DMS114 treated with DMSO at 0.1 percent for 48 hours (cell line): ENCODE data around the gene SPRYD7.
"Not testable (repeated sequence)": the region's sequence is repeated elsewhere in the genome, so short reads cannot be mapped to it uniquely, and the experiment has no call there.

Source experiments
- DNase-seq: peaks from one replicate; lab custom pipeline; 2025; ENCODE audit not compliant: unreplicated experiment; lab: John Stamatoyannopoulos, UW

The SPRYD7 gene

DNA sequence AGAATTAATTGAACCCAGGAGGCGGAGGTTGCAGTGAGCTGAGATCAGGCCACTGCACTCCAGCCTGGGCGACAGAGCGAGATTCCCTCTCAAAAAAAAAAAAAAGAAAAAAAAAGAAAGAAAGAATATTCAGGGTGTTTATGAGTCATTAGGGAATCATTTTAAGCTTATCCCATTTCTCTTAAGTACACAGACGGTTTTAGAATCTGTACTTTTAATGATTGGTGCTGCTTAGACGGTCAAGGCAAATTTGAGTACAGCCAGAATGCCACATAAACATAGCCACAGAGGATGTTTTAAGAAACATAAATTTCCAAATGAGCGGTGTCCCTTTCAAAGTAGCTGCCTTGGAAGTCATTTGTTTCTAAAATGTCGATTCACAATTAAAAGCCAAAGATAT lies 2.6 kb downstream of the SPRYD7 start:
- DNase-seq = no peak

DNA sequence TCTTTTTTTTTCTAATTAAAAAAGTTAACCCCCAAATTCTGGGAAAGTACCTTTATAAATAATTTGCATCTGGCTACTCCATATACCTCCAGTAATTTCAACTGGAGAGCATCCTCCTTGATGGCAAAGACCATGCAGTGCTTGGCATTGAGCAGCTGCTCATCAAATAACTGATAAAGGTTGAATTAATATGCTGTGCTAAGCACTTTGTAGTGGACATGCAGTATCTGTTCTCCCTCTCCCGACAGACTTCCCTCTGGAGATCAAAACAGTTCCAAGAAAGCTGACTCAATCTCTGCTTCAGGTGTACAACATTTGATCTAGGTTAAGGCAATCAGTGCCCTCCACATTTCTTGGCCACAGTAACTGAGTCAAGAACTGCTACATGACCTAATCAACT lies 3.3 kb downstream of the SPRYD7 start:
- no peak for DNase-seq

DNA sequence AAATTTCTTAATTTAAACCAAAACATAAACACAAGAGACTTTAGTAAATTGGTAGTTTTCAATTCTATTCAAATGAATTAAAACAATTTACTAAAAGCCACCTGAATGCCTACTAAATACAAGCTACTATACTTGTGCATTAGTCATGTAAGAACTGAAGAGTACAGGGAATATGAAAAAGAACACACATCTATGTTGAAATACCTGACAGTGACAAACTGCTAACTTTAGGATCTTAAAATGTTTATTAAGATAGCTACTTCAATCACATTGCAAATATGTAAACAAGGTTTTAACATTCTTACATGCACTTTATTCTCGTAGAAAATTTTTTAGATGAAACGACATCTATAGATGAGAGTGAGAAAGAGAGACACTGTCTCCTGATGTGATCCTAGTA lies 4.1 kb downstream of the SPRYD7 start:
- DNase-seq = no peak

DNA sequence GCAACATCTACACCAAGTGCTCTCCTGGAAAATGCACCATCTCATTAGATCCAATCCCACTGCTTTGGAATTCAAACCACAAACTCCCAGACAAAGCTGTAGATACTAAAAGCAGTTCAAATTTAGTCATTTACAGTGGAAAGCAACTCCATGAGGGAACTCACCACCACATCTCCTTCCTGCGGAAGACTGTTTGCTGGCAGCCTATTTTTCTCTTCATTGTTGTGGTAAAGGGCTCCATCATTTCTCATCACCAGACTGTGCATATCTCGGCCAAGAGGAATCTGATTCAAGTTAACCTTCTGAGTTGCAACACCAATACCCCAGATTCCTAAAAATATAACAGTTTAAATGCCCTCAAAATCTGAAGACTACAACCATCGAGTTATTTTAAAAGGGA lies 8.4 kb downstream of the SPRYD7 start:
- no peak for DNase-seq

DNA sequence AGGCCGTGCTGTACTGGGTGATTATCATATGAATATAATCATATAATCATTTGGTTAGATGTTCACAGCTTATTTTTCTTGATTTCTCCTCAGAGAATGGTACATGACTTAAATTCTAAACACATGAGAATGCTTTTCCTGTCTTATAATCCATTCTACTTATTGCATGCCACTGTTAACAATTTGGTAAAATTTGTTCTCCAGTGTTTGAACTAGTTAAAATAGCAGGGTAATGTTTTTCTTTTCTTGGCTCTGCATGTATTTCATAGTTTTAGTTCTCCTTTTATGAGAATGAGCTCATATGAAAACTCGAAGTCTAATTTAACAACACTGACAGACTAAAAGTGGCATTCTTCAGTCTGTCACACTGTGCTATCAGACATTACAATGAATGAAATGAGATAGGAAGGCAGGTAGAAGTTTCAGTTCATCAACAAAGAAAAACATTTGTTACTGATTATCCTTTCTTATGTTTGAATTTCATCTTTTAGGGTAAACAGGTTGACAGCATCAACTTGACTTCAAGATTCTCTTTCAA lies 10.2 kb downstream of the SPRYD7 start:
- no peak for DNase-seq

DNA sequence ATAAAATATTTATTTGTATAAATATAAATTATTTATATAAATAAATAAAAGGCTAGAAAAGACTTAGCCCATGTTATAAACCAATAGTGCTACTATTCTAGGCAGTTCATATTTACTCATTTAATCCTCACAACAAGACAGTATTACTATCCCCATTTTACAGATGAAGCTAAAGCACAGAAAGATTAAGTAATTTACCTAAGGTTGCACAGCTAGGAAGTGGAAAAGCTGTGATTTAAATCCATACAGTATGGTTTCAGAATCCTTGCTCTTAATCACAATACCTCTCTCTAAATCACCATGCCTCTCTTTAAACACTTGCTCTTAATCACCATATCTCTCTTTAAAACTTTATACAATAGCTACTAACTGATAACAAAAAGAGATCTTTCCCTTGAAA lies 13.8 kb downstream of the SPRYD7 start:
- DNase-seq = no peak

DNA sequence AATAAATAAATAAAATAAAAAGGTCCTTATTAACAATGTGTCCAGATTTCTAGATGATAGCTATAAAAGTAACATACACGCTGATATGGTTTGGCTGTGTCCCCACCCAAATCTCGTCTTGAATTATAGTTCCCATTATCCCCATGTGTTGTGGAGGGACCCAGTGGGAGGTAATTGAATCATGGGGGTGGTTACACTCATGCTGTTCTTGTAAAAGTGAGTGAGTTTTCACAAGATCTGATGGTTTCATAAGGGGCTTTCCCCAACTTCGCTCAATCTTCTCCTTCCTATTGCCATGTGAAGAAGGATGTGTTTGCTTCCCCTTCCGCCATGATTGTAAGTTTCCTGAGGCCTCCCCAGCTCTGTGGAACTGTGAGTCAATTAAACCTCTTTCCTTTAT lies 15.2 kb downstream of the SPRYD7 start:
- not testable (repeated sequence) for DNase-seq

DNA sequence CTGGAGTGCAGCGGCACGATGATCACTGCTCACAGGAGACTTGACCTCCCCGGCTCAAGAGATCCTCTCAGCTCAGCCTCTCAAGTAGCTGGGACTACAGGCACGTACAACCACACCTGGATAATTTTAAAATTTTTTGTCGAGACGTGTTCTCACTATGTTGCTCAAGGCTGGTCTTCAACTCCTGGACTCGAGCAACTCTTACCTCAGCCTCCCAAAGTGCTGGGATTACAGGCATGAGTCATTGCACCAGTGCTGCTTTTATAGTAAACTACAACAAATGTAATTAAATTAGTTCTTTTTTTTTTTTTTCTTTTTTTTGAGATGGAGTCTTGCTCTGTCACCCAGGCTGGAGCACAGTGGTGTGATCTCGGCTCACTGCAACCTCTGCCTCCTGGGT lies 18.0 kb downstream of the SPRYD7 start:
- not testable (repeated sequence) for DNase-seq

DNA sequence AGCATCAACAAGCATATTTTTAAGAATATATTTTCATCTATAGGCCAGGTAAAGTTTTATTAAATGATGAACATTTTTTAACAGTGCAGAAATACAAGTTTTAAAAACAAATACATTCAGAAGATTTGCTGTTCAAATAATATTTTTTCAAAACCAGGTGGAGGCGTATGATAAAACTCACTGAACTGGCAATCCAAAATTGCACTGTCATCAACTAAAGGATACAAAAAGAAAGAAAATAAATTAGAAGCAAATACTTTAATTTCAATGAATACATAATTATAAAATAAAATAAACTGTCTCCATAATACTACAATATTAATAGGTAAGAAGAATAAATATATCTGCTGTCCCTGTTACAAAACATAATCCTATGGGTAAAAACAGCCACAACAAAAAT lies 21.2 kb downstream of the SPRYD7 start:
- no peak for DNase-seq

DNA sequence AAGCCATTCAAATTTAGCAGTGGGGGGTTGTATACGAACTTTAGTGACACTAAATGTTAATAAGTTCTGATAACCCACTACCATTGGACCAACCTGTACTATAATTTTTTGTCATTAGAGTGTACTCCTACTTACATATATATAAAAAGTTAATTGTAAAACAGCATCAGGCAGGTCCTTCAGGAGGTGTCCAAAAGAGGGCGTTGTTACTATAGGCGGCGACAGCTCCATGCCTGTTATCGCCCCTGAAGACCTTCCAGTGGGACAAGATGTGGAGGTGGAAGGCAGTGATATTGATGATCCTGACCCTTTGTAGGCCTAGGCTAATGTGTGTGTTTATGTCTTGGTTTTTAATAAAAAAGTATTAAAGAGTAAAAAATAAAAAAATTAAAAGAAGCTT lies 27.5 kb downstream of the SPRYD7 start:
- DNase-seq = no peak

DNA sequence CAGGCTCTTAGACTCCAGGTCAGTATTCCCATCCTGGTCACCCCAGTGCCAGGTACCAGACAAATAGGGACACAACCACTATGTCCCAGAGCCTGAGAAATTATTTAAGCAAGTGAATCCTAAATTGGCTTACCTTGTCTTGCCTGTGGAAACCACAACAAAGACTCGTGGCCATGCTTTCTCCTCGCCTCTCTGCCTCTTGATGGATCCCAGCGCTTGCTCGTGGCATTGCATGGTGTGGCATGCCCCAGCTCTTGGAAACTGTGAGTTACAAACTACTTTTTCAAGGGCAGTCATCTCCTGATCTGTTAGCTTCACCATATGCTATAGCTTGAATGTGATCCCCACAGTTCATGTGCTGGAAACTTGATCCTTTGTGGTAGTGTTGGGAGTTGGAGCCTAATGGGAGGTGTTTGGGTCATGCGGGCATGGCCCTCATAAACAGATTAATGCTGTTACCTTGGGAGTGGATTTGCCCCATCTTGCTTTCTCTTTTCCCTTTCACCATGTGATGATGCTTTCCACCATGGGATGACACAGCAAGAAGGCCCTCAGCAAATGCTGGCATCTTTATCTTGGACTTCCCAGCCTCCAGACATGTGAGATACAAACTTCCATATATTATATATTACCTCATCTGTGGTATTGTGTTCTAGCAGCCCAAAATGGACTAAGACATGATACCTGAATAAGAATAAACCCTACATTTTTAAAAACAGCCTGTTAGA lies 31.2 kb downstream of the SPRYD7 start:
- no peak for DNase-seq

DNA sequence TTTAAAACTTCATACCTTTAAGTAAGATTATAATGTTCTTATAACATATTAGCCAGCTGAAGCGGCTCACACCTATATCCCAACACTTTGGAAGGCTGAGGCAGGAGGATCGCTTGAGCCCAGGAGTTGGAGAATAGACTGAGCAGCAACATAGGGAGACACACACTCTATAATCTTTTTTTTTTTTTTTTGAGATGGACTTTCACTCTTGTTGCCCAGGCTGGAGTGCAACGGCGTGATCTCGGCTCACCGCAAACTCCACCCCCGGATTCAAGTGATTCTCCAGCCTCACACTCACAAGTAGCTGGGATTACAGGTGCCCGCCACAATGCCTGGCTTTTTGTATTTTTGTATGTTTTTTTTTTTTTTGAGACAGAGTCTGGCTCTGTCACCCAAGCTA lies 37.3 kb downstream of the SPRYD7 start:
- no peak for DNase-seq

DNA sequence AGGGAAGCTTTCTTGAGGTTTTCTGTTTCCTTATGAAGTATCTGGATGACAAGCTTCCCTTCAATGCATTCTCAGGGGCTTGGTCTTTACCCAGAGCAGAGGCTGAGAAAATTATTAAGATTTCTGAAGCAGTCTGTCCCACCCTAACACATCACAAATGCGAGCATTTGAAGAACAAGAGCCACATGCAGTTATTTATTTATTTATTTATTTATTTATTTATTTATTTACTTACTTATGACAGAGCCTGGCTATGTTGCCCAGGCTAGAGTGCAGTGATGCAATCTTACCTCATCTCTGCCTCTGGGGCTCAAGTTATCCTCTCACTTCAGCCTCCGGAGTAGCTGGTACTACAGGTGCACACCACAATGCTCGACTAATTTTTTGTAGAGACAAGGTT lies 38.4 kb downstream of the SPRYD7 start:
- no peak for DNase-seq

DNA sequence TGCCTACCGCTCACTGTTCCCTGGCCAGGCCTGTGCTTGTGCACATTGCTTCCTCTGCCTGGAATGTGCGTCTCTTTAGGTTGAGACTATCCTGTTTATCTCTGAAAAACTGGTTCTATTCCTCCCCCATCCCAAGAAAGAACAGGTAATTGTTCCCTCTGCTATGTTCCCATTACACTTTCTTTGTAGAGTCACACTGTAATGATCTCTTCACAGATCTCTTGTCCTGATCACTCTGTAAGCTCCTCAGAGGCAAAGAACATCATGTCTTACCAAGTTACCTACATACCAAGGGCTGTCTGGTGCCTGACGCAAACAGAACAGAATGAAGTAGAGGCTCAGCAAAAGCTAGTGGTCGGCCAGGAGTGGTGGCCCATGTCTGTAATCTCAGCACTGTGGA lies 40.3 kb downstream of the SPRYD7 start:
- no peak for DNase-seq

DNA sequence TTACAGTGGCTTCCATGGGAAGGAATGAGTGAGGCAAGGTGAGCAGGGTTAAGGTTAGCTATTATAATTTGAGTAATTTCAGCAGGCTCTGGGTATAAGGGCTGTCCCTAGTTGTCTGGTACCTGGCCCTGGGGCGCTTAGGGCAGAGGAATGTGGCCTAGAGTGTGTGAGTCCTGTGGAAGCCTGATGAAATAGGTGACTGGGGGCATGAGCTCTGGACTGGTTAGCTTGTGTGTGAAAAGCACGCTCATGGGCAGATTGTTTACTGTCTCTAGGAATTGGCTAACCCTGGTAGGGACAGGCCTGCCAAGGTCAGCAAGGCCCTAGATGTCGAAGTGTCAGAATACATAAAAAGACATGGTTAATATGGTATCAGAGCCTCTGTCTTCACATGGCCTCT lies 42.5 kb downstream of the SPRYD7 start:
- DNase-seq = no peak

DNA sequence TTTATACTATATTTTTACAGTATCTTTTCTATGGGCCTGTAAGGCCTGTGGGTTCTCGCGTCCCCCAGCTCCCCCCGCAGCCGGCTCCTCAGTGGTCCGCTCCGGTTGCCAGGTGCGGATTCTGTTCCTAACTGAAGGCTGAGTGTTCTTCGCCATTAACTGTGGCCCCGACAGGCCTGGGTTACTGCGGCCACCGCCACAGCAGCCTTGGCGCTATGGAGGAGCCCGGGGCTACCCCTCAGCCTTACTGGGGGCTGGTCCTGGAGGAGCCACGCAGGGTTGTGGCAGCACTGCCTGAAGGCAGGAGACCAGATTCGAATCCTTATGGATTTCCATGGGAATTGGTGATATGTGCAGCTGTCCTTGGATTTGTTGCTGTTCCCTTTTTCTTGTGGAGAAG lies 45.8 kb downstream of the SPRYD7 start:
- DNase-seq = no peak

DNA sequence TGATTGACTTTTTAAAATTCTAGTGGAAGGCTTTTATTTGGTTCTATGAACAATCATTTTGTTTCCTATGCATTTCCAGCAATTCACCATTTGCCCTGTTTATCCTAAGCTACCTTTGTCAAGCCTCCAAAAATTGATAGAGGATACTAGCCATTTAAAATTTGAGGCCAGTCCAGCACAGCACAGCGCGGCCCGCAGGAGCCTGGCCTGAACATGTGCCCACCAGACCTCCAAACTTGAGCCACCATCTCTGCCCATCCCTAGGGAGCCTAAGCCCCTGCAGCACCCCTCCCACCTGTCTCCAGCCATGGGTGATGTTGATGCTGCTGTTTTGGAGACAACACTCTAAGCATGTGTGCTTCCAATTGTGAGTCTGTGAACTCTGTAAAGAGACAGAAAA lies 57.5 kb downstream of the SPRYD7 start:
- no peak for DNase-seq

DNA sequence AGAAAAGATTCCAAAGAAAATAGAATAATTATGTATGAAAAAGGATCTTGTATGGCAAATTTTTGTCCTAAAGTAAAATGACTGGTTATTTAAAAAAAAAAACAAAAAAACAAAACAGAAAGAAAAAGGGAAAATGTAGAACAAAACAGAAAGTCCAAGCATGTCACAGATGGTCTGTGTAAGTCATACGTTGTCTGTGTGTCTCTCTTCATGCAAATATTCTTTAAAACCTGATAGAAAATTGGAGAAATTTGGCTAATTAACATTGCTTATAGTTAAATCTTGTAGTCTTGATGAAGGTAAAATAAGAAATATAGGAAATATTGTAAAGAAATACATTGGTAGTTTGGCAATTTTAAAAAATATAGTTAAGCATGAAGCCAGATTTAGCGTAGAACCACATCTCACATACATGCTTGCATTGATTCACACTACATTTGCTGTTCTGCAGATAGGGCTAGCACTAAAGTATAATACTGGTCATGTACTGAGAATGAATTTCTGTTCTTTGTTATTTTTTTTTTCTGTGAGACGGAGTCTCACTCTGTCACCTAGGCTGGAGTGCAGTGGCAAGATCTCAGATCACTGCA lies 58.4 kb downstream of the SPRYD7 start:
- DNase-seq = peak; percentile 4

DNA sequence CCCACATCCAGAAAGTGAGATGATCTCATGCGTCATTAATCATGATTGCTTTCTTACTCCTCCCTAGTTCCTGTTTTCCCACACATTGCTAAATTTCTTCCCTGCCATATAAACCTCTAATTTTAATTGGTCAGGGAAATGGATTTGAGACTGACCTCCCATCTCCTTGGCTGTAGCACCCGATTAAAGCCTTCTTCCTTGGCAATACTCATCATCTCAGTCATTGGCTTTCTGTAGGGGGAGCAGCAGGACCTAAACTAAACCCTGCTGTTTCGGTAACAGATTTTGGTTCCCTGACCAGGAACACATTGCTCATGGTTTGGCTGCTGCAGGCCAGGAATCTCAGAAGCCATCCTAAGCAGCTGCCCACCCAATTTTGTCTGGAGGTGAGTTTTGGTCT lies 61.7 kb downstream of the SPRYD7 start:
- DNase-seq = no peak

DNA sequence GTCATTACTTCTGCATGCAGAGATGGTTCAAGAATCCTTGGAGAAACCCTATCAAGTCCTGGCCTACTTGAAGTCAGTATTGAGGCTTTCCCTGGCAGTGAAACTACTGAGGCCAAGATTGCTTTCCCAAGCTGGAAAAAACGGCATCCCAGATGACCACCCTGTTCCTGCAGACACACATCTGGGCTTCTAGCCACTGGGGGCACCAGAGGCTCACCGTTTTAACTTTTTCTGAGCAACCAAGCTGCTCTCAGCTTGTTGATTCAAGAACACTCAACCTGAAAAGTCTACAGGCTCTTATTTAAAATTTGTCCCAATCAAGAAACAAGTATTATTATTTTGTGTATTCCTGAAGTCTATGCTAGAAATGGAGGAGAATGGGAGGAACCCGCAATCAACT lies 66.6 kb downstream of the SPRYD7 start:
- no peak for DNase-seq

DNA sequence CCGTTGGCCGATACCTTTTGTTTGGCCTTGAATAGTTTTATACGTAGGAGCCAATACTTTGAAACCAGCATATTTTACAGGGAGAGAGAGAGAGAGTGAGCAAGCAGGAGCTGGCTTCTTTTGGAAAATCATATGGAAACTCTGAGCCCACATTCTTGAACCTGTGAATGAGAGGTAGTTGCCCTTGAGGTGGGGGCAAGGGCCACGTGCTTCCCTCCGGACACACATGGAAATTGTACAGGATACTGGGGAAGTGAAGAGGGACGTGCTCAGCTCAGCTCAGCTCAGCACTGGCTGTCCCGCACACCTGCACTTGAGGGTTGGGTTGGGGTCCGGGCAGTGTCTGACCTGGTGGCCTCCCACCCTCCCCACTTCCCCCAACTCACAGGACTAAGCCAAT lies 68.3 kb downstream of the SPRYD7 start:
- DNase-seq = no peak

DNA sequence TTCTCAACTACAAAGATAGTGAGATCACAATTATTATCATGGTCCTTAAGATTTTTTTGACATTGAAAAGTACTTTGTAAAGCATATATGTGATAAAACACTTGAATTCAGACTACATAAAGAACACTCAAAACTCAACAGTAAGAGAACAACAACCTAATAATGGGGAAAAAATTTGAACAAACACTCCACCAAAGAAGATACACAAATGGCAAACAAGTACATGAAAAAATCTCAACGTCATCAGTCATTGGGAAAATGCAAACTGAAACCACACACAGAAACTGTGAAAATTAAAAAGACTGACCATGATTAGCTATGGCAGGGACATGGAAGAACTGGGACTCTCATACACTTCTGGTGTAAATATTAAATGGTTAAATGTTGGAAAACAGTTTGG lies 70.9 kb downstream of the SPRYD7 start:
- no peak for DNase-seq

DNA sequence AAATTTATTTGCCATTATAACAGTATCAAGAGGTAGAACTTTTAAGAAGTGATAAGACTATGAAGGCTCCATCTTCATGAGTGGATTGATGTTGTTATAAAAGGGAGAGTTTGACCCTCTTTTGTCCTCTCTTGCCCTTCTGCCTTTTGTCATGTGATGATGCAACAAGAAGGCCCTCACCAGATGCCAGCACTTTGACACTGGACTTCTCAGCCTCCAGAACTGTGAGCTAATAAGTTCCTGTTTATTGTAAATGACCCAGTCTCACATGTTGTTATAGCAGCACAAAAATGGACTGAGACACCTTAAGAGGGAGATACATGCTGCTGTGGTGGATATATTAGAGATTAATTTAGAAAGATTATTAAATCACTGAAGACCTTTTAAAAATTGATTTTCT lies 71.6 kb downstream of the SPRYD7 start:
- no peak for DNase-seq
